Mesothelial cell of epicardium (in vitro differentiated cells): ENCODE data around the gene RAB25. TPM values are rescaled to one million over a fixed set of nuclear protein-coding genes. Genes with fewer than 3 reads are reported as not detected.
A peak's percentile ranks its signal among the peaks of the same experiment; 100 is the strongest.

Experiments
- DNase-seq, 2 experiments: peaks; one replicate each; pipeline ENCODE4 v3.0.0; 2021; ENCODE audit warnings: low spot score in 2 of 2; ENCODE audit not compliant: unreplicated experiment in 2 of 2
- H3K27ac Mint-ChIP-seq: 2 replicates; pipeline ENCODE4 v1.8.0; 2021; ENCODE audit warnings: mixed read lengths
- H3K27me3 Mint-ChIP-seq: 2 replicates; pipeline ENCODE4 v1.8.0; 2021; ENCODE audit warnings: low read depth, mixed read lengths
- H3K36me3 Mint-ChIP-seq: 2 replicates; pipeline ENCODE4 v1.8.0; 2021; ENCODE audit warnings: mixed read lengths
- H3K4me1 Mint-ChIP-seq: 2 replicates; pipeline ENCODE4 v1.8.0; 2021; ENCODE audit warnings: mixed read lengths
- H3K4me3 Mint-ChIP-seq: 2 replicates; pipeline ENCODE4 v1.8.0; 2021; ENCODE audit warnings: mild to moderate bottlenecking, moderate library complexity, mixed read lengths
- H3K9me3 Mint-ChIP-seq: 2 replicates; pipeline ENCODE4 v1.8.0; 2021; ENCODE audit warnings: mixed read lengths
- total RNA-seq: library from RNA; stranded (reverse); gene quantifications from 3 replicates; pipeline ENCODE4 v1.2.1, GENCODE V29; 2021
- TF ChIP-seq, protein P1 (sequence below): fragments of 200-600 bp; sonication (generic); IDR thresholded peaks from one replicate; pipeline ENCODE4 v1.5.0; 2021; ENCODE audit warnings: antibody characterized with exemption; ENCODE audit not compliant: unreplicated experiment

The RAB25 gene
- total RNA-seq, 1 donor from 2014 or later = 51.1 TPM

- H3K27ac Mint-ChIP-seq = no peak overlapping the region
- peaks cover 19% of the 10 kb centered on the region for H3K36me3 Mint-ChIP-seq
- no peak overlapping the region for H3K4me3 Mint-ChIP-seq
- no peaks in the 10 kb centered on the region for H3K9me3 Mint-ChIP-seq
- no peaks in the 10 kb centered on the region for H3K27me3 Mint-ChIP-seq
- TF ChIP-seq, protein P1, sequence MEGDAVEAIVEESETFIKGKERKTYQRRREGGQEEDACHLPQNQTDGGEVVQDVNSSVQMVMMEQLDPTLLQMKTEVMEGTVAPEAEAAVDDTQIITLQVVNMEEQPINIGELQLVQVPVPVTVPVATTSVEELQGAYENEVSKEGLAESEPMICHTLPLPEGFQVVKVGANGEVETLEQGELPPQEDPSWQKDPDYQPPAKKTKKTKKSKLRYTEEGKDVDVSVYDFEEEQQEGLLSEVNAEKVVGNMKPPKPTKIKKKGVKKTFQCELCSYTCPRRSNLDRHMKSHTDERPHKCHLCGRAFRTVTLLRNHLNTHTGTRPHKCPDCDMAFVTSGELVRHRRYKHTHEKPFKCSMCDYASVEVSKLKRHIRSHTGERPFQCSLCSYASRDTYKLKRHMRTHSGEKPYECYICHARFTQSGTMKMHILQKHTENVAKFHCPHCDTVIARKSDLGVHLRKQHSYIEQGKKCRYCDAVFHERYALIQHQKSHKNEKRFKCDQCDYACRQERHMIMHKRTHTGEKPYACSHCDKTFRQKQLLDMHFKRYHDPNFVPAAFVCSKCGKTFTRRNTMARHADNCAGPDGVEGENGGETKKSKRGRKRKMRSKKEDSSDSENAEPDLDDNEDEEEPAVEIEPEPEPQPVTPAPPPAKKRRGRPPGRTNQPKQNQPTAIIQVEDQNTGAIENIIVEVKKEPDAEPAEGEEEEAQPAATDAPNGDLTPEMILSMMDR = no peak
- no peak for DNase-seq
- peaks cover 15% of the 10 kb centered on the region for H3K4me1 Mint-ChIP-seq
These were observed 10.6 kb upstream of the RAB25 start for GRCh38 chr1:156050376-156050775.

GRCh38 chr1:156051011-156051725 lies 9.8 kb upstream of the RAB25 start:
- H3K4me3 Mint-ChIP-seq = peak overlapping the region; percentile 15

DNA sequence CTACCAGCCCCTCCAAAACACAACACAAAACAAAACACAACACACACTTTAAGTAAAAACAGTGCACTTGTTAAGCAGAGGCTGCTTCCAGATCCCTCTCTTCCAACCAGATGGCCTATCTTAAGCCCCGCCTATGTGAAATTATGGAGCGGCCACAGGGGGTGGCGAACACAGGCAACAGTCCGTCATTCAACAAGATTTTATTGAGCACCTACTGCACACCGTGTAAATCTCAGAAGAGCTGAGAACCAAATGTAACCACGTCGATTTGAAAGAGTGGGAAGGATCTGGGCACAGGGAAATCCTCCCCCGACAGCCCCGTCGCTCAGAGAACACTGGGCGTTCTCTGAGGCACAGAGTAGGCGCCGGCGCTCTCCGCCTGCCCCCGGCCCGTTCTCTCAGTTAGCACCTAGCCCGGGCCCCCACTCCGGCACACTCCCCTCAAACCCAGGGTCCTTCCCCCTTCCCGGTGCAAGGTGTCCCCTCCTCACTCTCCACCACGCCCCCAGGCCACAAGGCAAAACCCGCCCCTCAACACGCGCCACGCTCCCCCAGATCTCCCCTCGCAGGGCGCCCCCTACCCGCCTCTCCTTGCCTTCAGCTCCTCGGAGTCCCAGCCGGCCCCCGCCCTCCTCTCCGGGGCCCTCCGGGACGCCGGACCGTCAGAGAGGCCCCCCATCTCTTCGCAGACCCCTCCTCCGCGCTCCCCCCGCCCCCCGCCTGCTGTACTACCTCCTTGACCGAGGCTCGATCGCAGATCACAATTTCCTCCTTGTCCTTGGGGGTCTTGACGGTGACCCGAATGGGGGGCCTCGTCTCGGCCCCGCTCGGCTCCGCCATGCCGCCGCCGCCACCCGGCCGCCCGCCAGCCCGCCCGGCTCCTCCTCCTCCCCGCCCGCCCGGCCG lies 7.8 kb upstream of the RAB25 start:
- Mint-ChIP-seq H3K36me3 (peaks cover 15% of the 10 kb centered on the region), H3K4me1 (peaks cover 21% of the 10 kb centered on the region), H3K4me3 (peak overlapping the region; percentile 89), H3K9me3 (no peaks in the 10 kb centered on the region), H3K27ac (peak overlapping the region; percentile 93), H3K27me3 (no peaks in the 10 kb centered on the region)
- DNase-seq = peak; percentile 63 to 82
- TF ChIP-seq, protein P1 = no peak

More at GRCh38 chr1:156051011-156051725, 9.8 kb upstream of the RAB25 start:
- Mint-ChIP-seq H3K4me1 (peaks cover 20% of the 10 kb centered on the region), H3K9me3 (no peaks in the 10 kb centered on the region), H3K27ac (peak overlapping the region; percentile 36), H3K36me3 (peaks cover 18% of the 10 kb centered on the region), H3K27me3 (no peaks in the 10 kb centered on the region)
- no peak for DNase-seq
- TF ChIP-seq, protein P1 = no peak

DNA sequence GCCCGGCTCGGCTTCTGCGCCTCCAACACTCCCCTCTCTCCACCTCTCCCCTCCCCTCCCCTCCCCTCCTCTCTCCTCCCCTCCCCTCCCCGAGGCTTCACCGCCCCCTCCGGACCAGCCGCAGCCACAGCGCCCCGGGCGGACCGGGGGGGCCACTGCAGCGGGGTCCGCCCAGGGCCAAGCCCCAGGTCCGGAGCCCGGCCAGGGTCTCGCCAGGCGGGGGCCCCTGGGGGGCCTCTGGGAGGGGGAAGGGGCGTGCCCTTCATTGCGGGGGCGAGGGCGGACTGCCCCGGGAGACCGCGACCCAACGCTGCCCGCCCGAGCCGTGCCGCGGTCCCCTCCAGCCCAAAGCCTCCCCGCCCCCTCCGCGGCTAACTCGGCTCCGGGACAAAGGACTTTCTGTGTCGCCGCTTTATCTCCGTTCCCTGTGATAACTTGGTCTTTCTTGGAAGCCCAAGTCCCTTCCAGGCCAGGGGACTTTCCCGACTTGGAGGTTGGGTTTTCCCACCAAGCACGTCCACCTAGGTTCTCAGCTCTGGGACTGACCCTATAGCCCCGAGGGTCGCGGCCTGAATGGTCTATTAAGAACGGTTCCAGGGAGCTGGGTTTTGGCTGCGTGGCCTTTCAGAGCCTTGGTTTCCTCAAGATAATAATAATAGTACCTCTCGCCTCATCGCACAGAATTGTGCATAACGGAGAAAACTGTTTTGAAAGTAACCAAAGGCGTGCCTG lies 7.0 kb upstream of the RAB25 start, which contains the start of gene UBQLN4:
Gene UBQLN4 (minus strand): TSS at position 31 of the 732 bp plus-strand sequence. CDS start 97 bp downstream, outside the sequence.
- Mint-ChIP-seq H3K4me1 (peaks cover 21% of the 10 kb centered on the region), H3K4me3 (peak within 1 kb of the TSS; percentile 96), H3K36me3 (peaks cover 8% of the 10 kb centered on the region), H3K9me3 (no peaks in the 10 kb centered on the region), H3K27ac (peak within 1 kb of the TSS; percentile 99), H3K27me3 (no peaks in the 10 kb centered on the region)
- TF ChIP-seq, protein P1 = no peak
- peak; percentile 80 to 81 for DNase-seq
